Measurements from ENCODE around the gene TRAK2. TPM values are rescaled to one million over a fixed set of nuclear protein-coding genes. Genes with fewer than 3 reads are reported as not detected.
"Not testable (repeated sequence)": the region's sequence is repeated elsewhere in the genome, so short reads cannot be mapped to it uniquely, and the experiment has no call there.

Gene TRAK2
- total RNA-seq, 2 donors from 2014 or later: 14.8 to 15.2 TPM

GRCh38 chr2:201430839-201431238, 20.4 kb downstream of the TRAK2 start:
- Histone ChIP-seq H3K27ac (ENCODE audit: low read depth, low read length) (no peak overlapping the region), H3K9me3 (ENCODE audit: control insufficient read depth, low read length) (peaks cover 22% of the 10 kb centered on the region), H3K27me3 (ENCODE audit: control insufficient read depth, insufficient read depth, low read length, poor library complexity, severe bottlenecking) (no peaks in the 10 kb centered on the region), H3K36me3 (ENCODE audit: control insufficient read depth, insufficient read depth, low read length) (peaks cover 3% of the 10 kb centered on the region), H3K9ac (ENCODE audit: extremely low read depth, low read length, poor library complexity, severe bottlenecking) (no peak overlapping the region), H3K4me3 (ENCODE audit: low read length) (no peak overlapping the region), H3K4me1 (ENCODE audit: control insufficient read depth, insufficient read depth, low read length) (no peaks in the 10 kb centered on the region)
- DNase-seq: no peak
- 79 to 98% methylated on average over 4 to 5 of the region's 5 CpGs for WGBS, 2 experiments (ENCODE audit: insufficient coverage in 1 of 2, insufficient read length in 1 of 2)
- H3K36me3 Mint-ChIP-seq (ENCODE audit: low read depth): peaks cover 26% of the 10 kb centered on the region
- no peaks in the 10 kb centered on the region for H3K27me3 Mint-ChIP-seq (ENCODE audit: insufficient read depth)
- H3K9me3 Mint-ChIP-seq: peaks cover 38% of the 10 kb centered on the region
- no peak overlapping the region for H3K27ac Mint-ChIP-seq
- no peak overlapping the region for H3K4me3 Mint-ChIP-seq
- H3K4me1 Mint-ChIP-seq: peaks cover 13% of the 10 kb centered on the region
- TF ChIP-seq CTCF (conservative IDR thresholded peaks at IDR 0.05): no peak

- H3K27me3 Mint-ChIP-seq (ENCODE audit: insufficient read depth); H3K27ac Mint-ChIP-seq; H3K9ac ChIP-seq (ENCODE audit: extremely low read depth, low read length, poor library complexity, severe bottlenecking); H3K4me3 ChIP-seq (ENCODE audit: low read length); DNase-seq; H3K4me1 ChIP-seq (ENCODE audit: control insufficient read depth, insufficient read depth, low read length); H3K27me3 ChIP-seq (ENCODE audit: control insufficient read depth, insufficient read depth, low read length, poor library complexity, severe bottlenecking); H3K36me3 ChIP-seq (ENCODE audit: control insufficient read depth, insufficient read depth, low read length); H3K4me3 Mint-ChIP-seq; H3K27ac ChIP-seq (ENCODE audit: low read depth, low read length): not testable (repeated sequence)
- peaks cover 22% of the 10 kb centered on the region for H3K9me3 ChIP-seq (ENCODE audit: control insufficient read depth, low read length)
- Mint-ChIP-seq H3K9me3 (peaks cover 38% of the 10 kb centered on the region), H3K4me1 (peaks cover 13% of the 10 kb centered on the region), H3K36me3 (ENCODE audit: low read depth) (peaks cover 26% of the 10 kb centered on the region)
- 97% methylated on average over 5 to 12 of the region's 12 CpGs for whole genome bisulfite sequencing, 2 experiments (ENCODE audit: insufficient coverage in 1 of 2, insufficient read length in 1 of 2)
Measured at GRCh38 chr2:201430322-201430721, 20.9 kb downstream of the TRAK2 start.

- not testable (repeated sequence) for H3K4me3 Mint-ChIP-seq
Measured at GRCh38 chr2:201429835-201430234, 21.4 kb downstream of the TRAK2 start.

GRCh38 chr2:201428366-201428765, 22.9 kb downstream of the TRAK2 start:
- not testable (repeated sequence) for H3K27ac Mint-ChIP-seq; H3K27ac ChIP-seq (ENCODE audit: low read depth, low read length); H3K4me1 Mint-ChIP-seq; H3K9ac ChIP-seq (ENCODE audit: extremely low read depth, low read length, poor library complexity, severe bottlenecking); H3K4me1 ChIP-seq (ENCODE audit: control insufficient read depth, insufficient read depth, low read length); DNase-seq; H3K4me3 Mint-ChIP-seq; H3K27me3 Mint-ChIP-seq (ENCODE audit: insufficient read depth); H3K4me3 ChIP-seq (ENCODE audit: low read length); H3K36me3 ChIP-seq (ENCODE audit: control insufficient read depth, insufficient read depth, low read length); H3K27me3 ChIP-seq (ENCODE audit: control insufficient read depth, insufficient read depth, low read length, poor library complexity, severe bottlenecking)
- Mint-ChIP-seq H3K36me3 (ENCODE audit: low read depth) (peaks cover 26% of the 10 kb centered on the region), H3K9me3 (peaks cover 38% of the 10 kb centered on the region)
- H3K9me3 ChIP-seq (ENCODE audit: control insufficient read depth, low read length): peaks cover 22% of the 10 kb centered on the region

More at GRCh38 chr2:201429835-201430234, 21.4 kb downstream of the TRAK2 start:
- WGBS, 2 experiments (ENCODE audit: insufficient coverage in 1 of 2, insufficient read length in 1 of 2): 93 to 97% methylated on average over 5 to 6 of the region's 6 CpGs
- not testable (repeated sequence) for H3K4me1 ChIP-seq (ENCODE audit: control insufficient read depth, insufficient read depth, low read length); H3K27ac Mint-ChIP-seq; H3K36me3 ChIP-seq (ENCODE audit: control insufficient read depth, insufficient read depth, low read length); H3K9ac ChIP-seq (ENCODE audit: extremely low read depth, low read length, poor library complexity, severe bottlenecking); H3K27me3 ChIP-seq (ENCODE audit: control insufficient read depth, insufficient read depth, low read length, poor library complexity, severe bottlenecking); H3K27ac ChIP-seq (ENCODE audit: low read depth, low read length); H3K4me3 ChIP-seq (ENCODE audit: low read length); DNase-seq; H3K27me3 Mint-ChIP-seq (ENCODE audit: insufficient read depth)
- peaks cover 13% of the 10 kb centered on the region for H3K4me1 Mint-ChIP-seq
- peaks cover 26% of the 10 kb centered on the region for H3K36me3 Mint-ChIP-seq (ENCODE audit: low read depth)
- H3K9me3 Mint-ChIP-seq: peaks cover 38% of the 10 kb centered on the region
- H3K9me3 ChIP-seq (ENCODE audit: control insufficient read depth, low read length): peaks cover 22% of the 10 kb centered on the region
